ENCODE measurements around the gene CA5A.
"Not testable (repeated sequence)": the region's sequence is repeated elsewhere in the genome, so short reads cannot be mapped to it uniquely, and the experiment has no call there.

The CA5A gene

DNA sequence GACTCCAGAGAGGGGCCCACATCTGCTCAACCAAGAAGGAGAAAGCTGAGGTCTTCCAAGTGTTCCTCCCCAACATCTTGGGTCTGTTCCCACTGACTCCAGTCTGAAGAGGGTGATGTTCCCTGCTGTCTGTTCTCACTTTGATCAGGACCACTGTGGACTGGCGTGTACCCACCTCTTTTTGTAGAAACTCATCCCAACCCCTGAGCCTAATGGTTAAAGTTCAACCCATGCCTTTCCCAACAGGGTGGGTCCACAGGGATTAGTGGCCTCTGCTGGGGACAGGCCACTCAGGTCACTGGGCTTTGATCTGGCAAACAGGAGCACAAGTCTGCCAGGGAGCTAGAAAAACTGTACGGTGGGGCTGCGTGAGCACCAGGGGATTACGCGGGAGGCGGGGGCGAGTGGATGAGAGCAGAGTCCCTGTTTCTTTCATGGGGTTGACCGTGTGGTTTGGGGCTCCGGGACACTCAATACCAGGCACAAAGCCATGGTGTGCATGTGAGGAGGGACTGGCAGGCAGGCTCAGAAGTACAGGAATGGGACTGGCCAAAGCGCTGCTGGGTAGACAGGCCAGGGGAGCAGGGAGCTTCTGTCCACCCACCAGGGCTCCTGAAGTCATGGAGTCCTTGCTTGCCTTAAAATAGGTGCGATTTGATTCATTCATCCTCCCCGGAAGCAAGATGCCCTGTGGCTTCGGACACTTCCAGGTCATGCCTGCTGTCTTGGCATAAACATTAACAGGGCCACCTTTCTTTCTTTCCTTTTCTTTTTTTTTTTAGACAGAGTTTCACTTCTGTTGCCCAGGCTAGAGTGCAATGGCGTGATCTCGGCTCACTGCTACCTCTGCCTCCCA, at the start of gene CA5A:
TSS of gene CA5A (minus strand) at position 155 of the 856 bp plus-strand sequence. CDS start at position 76, 79 bp downstream.
- no peak for DNase-seq (ENCODE audit: low read depth)
- no peak within 1 kb of the TSS for H3K4me3 ChIP-seq (ENCODE audit: low read depth, low read length)

GRCh38 chr16:87985493-87985892, 49.2 kb upstream of the CA5A start:
- not testable (repeated sequence) for DNase-seq (ENCODE audit: low read depth); H3K4me3 ChIP-seq (ENCODE audit: low read depth, low read length)

GRCh38 chr16:87984632-87985267, 48.4 kb upstream of the CA5A start:
- H3K4me3 ChIP-seq (ENCODE audit: low read depth, low read length): no peak overlapping the region
- DNase-seq (ENCODE audit: low read depth): no peak

DNA sequence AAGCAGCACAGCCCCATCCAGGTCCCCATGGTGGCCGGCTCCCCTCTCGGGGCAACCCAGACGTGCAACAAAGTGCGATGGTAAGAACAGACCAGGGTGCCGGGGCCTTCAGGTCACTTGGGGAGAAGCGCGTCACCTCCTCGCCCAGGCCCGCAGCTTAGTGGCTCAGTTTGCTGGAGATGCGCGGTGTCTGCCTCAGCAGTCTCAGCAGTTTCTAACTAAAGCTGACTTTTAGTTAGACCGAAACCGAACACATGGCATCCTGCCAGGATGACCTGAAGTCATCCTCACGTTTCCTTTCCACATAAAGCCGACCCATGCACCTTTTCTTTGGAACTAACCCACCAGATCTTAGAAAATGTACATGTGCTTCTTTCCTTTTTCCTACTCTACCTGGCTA, 47.9 kb upstream of the CA5A start:
- DNase-seq (ENCODE audit: low read depth): not testable (repeated sequence)

GRCh38 chr16:87983737-87984097, 47.4 kb upstream of the CA5A start:
- H3K4me3 ChIP-seq (ENCODE audit: low read depth, low read length); DNase-seq (ENCODE audit: low read depth): not testable (repeated sequence)

More for the DNA sequence above, 47.9 kb upstream of the CA5A start:
- not testable (repeated sequence) for H3K4me3 ChIP-seq (ENCODE audit: low read depth, low read length)

DNA sequence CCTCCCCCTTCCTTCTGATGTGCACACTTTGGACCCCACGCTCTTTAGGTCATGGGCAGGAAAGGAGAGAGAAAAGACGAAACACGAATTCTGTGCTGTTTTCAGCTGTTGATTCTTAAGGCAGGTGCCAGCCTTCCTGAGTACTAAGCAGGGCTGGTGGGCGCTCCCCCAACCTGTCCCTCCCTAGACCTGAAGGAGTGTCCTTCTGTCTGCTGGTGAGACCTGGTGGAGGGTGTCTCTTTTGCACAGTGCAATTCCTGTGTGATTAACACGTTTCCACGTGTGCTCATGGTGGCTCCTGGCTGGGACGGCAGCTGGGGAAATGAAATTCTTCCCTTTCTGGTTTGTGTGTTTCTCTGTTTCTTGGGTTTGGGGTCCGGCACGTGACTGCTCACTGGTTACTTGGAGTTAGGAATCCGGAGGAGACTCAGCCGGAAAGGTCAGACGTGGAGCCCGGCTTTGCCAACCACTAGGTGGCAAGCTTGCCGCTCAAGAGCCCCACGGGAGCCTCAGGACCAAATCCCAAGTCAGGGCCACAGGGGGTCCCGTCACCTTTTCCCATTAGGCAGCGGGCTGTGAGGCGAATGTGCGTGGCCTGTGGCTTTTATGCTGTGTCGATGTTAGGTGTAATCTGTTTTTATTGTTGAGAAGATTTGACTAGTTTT, 46.9 kb upstream of the CA5A start:
- not testable (repeated sequence) for H3K4me3 ChIP-seq (ENCODE audit: low read depth, low read length); DNase-seq (ENCODE audit: low read depth)

GRCh38 chr16:87982581-87983041, 46.3 kb upstream of the CA5A start:
- DNase-seq (ENCODE audit: low read depth): no peak
- H3K4me3 ChIP-seq (ENCODE audit: low read depth, low read length): no peak overlapping the region

DNA sequence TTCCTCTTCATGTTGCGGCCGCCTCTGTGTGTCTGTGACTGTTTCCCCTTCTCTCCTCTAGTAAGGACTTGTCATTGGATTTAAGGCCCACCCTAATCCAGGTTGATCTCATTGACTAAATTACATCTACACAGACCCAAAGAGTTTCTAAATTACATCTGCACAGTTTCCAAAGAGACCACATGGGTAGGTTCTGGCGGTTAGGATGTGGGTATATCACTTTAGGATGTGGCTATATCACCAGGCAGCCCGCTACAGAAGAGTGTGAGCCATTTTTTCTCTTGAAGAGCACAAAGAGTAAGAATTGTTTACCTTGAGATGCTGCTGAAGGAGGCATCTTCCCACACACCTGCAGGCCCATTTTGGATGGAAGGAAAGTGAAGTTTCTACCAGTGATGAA, 45.0 kb upstream of the CA5A start:
- DNase-seq (ENCODE audit: low read depth): not testable (repeated sequence)

GRCh38 chr16:87979911-87980630, 43.7 kb upstream of the CA5A start:
- DNase-seq (ENCODE audit: low read depth); H3K4me3 ChIP-seq (ENCODE audit: low read depth, low read length): not testable (repeated sequence)

More for the DNA sequence above, 45.0 kb upstream of the CA5A start:
- not testable (repeated sequence) for H3K4me3 ChIP-seq (ENCODE audit: low read depth, low read length)

- H3K4me3 ChIP-seq (ENCODE audit: low read depth, low read length): no peak overlapping the region
- no peak for DNase-seq (ENCODE audit: low read depth)
These were observed 43.0 kb upstream of the CA5A start for GRCh38 chr16:87979352-87979751.

DNA sequence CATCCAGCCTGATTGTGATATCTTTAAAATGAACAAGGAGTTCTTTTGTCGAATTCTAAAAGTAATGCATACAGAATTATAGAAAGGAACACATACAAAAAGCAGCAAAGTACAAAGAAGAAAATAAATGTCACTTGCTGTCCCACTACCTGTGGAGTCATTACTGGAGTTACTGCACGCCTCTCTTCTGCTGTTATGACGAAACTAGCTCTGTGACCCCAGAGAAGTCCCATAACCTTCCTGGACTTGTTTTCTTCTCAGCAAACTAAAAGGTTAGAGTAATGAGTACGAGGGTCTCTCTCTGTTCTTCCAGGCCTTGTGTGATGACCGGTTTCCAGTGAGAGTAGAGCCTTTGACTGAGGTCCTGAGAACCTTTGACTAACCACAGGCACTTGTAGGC, 41.8 kb upstream of the CA5A start:
- H3K4me3 ChIP-seq (ENCODE audit: low read depth, low read length): no peak overlapping the region
- DNase-seq (ENCODE audit: low read depth): no peak

DNA sequence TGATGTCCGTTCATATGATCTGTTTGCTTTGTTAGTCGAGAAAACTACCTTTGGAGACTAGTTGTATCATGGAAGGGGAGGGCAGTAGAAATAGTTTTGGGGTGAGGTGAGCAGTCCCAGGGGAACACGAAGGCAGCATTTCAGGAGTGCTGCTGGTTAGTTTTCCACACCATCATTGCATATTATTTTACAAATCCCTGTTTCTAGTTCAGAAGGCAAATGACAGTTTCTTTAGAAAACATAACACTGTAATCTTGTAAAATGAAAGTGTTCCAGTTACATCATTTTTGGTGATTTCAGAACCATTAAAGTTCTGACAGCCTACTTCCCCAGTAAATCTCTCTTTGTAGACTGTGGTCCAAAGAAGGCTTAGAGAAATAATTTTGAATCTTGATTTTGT, 40.3 kb upstream of the CA5A start:
- H3K4me3 ChIP-seq (ENCODE audit: low read depth, low read length): no peak overlapping the region
- no peak for DNase-seq (ENCODE audit: low read depth)

GRCh38 chr16:87974178-87974577, 37.8 kb upstream of the CA5A start:
- DNase-seq (ENCODE audit: low read depth): no peak
- no peak overlapping the region for H3K4me3 ChIP-seq (ENCODE audit: low read depth, low read length)

GRCh38 chr16:87973717-87974116, 37.4 kb upstream of the CA5A start:
- H3K4me3 ChIP-seq (ENCODE audit: low read depth, low read length): no peak overlapping the region
- DNase-seq (ENCODE audit: low read depth): no peak

GRCh38 chr16:87971933-87972332, 35.6 kb upstream of the CA5A start:
- no peak for DNase-seq (ENCODE audit: low read depth)
- H3K4me3 ChIP-seq (ENCODE audit: low read depth, low read length): no peak overlapping the region

DNA sequence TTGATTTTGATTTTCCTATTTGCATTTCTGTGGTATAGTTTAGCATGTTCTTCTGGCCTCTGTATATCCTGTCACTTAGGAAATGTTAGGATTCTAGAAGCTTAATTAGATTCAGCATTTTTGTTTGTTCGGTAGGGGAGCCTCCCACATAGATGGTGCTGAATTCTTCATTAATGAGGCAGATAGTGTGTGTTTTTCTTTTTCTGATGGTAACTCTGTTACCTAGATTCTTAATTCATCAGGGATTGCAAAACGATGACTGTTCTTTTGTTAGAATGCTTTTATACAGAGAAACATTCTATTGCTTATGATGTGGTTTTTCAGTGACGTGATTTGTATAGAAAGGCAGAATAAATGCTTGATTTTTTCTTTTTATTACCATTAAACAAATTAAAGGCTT, 33.9 kb upstream of the CA5A start:
- no peak for DNase-seq (ENCODE audit: low read depth)

GRCh38 chr16:87968541-87968940, 32.2 kb upstream of the CA5A start:
- H3K4me3 ChIP-seq (ENCODE audit: low read depth, low read length): no peak overlapping the region
- DNase-seq (ENCODE audit: low read depth): peak; percentile 54

More for the DNA sequence above, 33.9 kb upstream of the CA5A start:
- H3K4me3 ChIP-seq (ENCODE audit: low read depth, low read length): no peak overlapping the region

- DNase-seq (ENCODE audit: low read depth): no peak
- H3K4me3 ChIP-seq (ENCODE audit: low read depth, low read length): no peak overlapping the region
These were observed 30.4 kb upstream of the CA5A start for GRCh38 chr16:87966685-87967185.

- H3K4me3 ChIP-seq (ENCODE audit: low read depth, low read length): no peak overlapping the region
- no peak for DNase-seq (ENCODE audit: low read depth)
These were observed 29.8 kb upstream of the CA5A start for GRCh38 chr16:87966064-87966645.
